ENCODE results near the gene MMP28.

DNA sequence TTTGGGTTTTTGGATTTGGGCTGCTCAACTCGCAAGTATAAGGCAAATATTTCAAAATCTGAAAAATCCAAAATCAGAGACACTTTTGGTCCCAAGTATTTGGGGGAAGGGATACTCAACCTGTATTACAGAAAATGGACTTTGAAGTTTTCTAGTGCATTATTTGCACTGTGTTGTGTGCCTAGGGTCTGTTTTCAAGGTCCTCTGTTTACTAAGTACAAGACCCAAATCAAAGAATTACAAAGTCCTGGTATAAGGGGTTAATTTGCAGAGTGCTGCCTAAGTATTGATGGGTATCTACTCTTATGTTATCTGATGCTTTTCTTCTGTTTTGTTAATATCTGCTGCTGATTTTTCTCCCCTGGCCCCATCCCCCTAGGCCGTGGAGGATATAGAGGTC is 48.3 kb upstream of the MMP28 start:
- TF ChIP-seq, protein P1, sequence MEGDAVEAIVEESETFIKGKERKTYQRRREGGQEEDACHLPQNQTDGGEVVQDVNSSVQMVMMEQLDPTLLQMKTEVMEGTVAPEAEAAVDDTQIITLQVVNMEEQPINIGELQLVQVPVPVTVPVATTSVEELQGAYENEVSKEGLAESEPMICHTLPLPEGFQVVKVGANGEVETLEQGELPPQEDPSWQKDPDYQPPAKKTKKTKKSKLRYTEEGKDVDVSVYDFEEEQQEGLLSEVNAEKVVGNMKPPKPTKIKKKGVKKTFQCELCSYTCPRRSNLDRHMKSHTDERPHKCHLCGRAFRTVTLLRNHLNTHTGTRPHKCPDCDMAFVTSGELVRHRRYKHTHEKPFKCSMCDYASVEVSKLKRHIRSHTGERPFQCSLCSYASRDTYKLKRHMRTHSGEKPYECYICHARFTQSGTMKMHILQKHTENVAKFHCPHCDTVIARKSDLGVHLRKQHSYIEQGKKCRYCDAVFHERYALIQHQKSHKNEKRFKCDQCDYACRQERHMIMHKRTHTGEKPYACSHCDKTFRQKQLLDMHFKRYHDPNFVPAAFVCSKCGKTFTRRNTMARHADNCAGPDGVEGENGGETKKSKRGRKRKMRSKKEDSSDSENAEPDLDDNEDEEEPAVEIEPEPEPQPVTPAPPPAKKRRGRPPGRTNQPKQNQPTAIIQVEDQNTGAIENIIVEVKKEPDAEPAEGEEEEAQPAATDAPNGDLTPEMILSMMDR (IDR thresholded peaks at IDR 0.05), result no peak
- TF ChIP-seq POLR2A (IDR thresholded peaks at IDR 0.05), result no peak
